ENCODE results near the gene ITGA5.

ITGA5 gene

GRCh38 chr12:54374562-54375258 is 44.4 kb downstream of the ITGA5 start:
- no peak overlapping the region for H3K9ac ChIP-seq (ENCODE audit: low read depth, low read length)
- DNase-seq (no peak), ATAC-seq (ENCODE audit: insufficient read depth, low read depth) (no peak)
- H3K27ac ChIP-seq (ENCODE audit: low read length), result no peak overlapping the region
- TF ChIP-seq EZH2 (IDR thresholded peaks at IDR 0.05; ENCODE audit: borderline replicate concordance, low read depth, low read length, severe bottlenecking) (no peak), CTCF (IDR thresholded peaks at IDR 0.05; ENCODE audit: borderline replicate concordance, extremely low read depth, low read length, poor library complexity, severe bottlenecking) (no peak)
- H3K36me3 ChIP-seq (ENCODE audit: insufficient read depth, low read length), result no peaks in the 10 kb centered on the region
- H3K4me2 ChIP-seq (ENCODE audit: insufficient read depth, low read length), result no peak overlapping the region
- H3K9me3 ChIP-seq (ENCODE audit: insufficient read depth, low read length, severe bottlenecking), result no peaks in the 10 kb centered on the region
- no peak overlapping the region for H2AFZ ChIP-seq (ENCODE audit: low read depth, low read length)
- H3K79me2 ChIP-seq (ENCODE audit: insufficient read depth, low read length), result no peaks in the 10 kb centered on the region
- H4K20me1 ChIP-seq (ENCODE audit: insufficient read depth, low read length), result no peaks in the 10 kb centered on the region
- no peak overlapping the region for H3K4me3 ChIP-seq (ENCODE audit: low read depth in 1 of 2, low read length in 2 of 2)
- H3K27me3 ChIP-seq (ENCODE audit: insufficient read depth, low read length, poor library complexity), result peaks cover 8% of the 10 kb centered on the region
- H3K4me1 ChIP-seq (ENCODE audit: insufficient read depth, low read length), result peaks cover 18% of the 10 kb centered on the region

GRCh38 chr12:54373649-54374561 is 45.2 kb downstream of the ITGA5 start:
- TF ChIP-seq CTCF (IDR thresholded peaks at IDR 0.05; ENCODE audit: borderline replicate concordance, extremely low read depth, low read length, poor library complexity, severe bottlenecking) (no peak), EZH2 (IDR thresholded peaks at IDR 0.05; ENCODE audit: borderline replicate concordance, low read depth, low read length, severe bottlenecking) (no peak)
- DNase-seq (no peak), ATAC-seq (ENCODE audit: insufficient read depth, low read depth) (no peak)
- H3K79me2 ChIP-seq (ENCODE audit: insufficient read depth, low read length), result no peaks in the 10 kb centered on the region
- H3K36me3 ChIP-seq (ENCODE audit: insufficient read depth, low read length), result no peaks in the 10 kb centered on the region
- H2AFZ ChIP-seq (ENCODE audit: low read depth, low read length), result no peak overlapping the region
- H3K4me3 ChIP-seq (ENCODE audit: low read depth in 1 of 2, low read length in 2 of 2), result no peak overlapping the region
- peaks cover 14% of the 10 kb centered on the region for H3K4me1 ChIP-seq (ENCODE audit: insufficient read depth, low read length)
- no peak overlapping the region for H3K27ac ChIP-seq (ENCODE audit: low read length)
- no peak overlapping the region for H3K9ac ChIP-seq (ENCODE audit: low read depth, low read length)
- H3K4me2 ChIP-seq (ENCODE audit: insufficient read depth, low read length), result no peak overlapping the region
- no peaks in the 10 kb centered on the region for H4K20me1 ChIP-seq (ENCODE audit: insufficient read depth, low read length)
- H3K9me3 ChIP-seq (ENCODE audit: insufficient read depth, low read length, severe bottlenecking), result no peaks in the 10 kb centered on the region
- H3K27me3 ChIP-seq (ENCODE audit: insufficient read depth, low read length, poor library complexity), result peaks cover 8% of the 10 kb centered on the region

GRCh38 chr12:54372113-54372806 is 46.8 kb downstream of the ITGA5 start:
- Histone ChIP-seq H3K27ac (ENCODE audit: low read length) (no peak overlapping the region), H4K20me1 (ENCODE audit: insufficient read depth, low read length) (no peaks in the 10 kb centered on the region), H3K4me1 (ENCODE audit: insufficient read depth, low read length) (peaks cover 19% of the 10 kb centered on the region), H3K36me3 (ENCODE audit: insufficient read depth, low read length) (no peaks in the 10 kb centered on the region), H3K79me2 (ENCODE audit: insufficient read depth, low read length) (no peaks in the 10 kb centered on the region), H3K9ac (ENCODE audit: low read depth, low read length) (no peak overlapping the region), H3K9me3 (ENCODE audit: insufficient read depth, low read length, severe bottlenecking) (no peaks in the 10 kb centered on the region), H3K4me3 (ENCODE audit: low read depth in 1 of 2, low read length in 2 of 2) (no peak overlapping the region), H3K27me3 (ENCODE audit: insufficient read depth, low read length, poor library complexity) (no peaks in the 10 kb centered on the region), H2AFZ (ENCODE audit: low read depth, low read length) (no peak overlapping the region), H3K4me2 (ENCODE audit: insufficient read depth, low read length) (no peak overlapping the region)
- no peak for TF ChIP-seq EZH2 (IDR thresholded peaks at IDR 0.05; ENCODE audit: borderline replicate concordance, low read depth, low read length, severe bottlenecking)
- TF ChIP-seq CTCF (IDR thresholded peaks at IDR 0.05; ENCODE audit: borderline replicate concordance, extremely low read depth, low read length, poor library complexity, severe bottlenecking), result no peak
- ATAC-seq (ENCODE audit: insufficient read depth, low read depth) (no peak), DNase-seq (no peak)
